Measurements from ENCODE around the gene BDP1. TPM values are rescaled to one million over a fixed set of nuclear protein-coding genes. Genes with fewer than 3 reads are reported as not detected.
"Not testable (repeated sequence)": the region's sequence is repeated elsewhere in the genome, so short reads cannot be mapped to it uniquely, and the experiment has no call there.

Gene BDP1
- total and polyA plus RNA-seq, 2 donors from 2014 or later: 5.1 to 27.6 TPM

DNA sequence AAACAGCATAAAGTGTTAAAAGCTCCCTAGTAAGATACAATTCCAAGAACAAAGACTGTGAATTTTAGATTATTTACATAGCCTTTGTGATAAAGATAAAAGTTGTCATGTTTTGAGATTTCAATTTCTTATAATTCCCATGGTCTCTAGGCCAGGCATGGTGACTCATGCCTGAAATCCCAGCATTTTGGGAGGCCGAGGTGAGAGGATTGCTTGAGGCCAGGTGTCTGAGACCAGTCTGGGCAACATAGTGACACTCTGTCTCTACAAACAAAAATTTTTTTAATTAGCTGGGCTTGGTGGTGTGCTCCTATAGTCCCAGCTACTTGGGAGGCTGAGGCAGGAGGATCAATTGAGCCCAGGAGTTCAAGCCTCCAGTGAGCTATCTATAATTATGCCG is 48.1 kb downstream of the BDP1 start:
- no peak for DNase-seq
- TF ChIP-seq, protein P1, sequence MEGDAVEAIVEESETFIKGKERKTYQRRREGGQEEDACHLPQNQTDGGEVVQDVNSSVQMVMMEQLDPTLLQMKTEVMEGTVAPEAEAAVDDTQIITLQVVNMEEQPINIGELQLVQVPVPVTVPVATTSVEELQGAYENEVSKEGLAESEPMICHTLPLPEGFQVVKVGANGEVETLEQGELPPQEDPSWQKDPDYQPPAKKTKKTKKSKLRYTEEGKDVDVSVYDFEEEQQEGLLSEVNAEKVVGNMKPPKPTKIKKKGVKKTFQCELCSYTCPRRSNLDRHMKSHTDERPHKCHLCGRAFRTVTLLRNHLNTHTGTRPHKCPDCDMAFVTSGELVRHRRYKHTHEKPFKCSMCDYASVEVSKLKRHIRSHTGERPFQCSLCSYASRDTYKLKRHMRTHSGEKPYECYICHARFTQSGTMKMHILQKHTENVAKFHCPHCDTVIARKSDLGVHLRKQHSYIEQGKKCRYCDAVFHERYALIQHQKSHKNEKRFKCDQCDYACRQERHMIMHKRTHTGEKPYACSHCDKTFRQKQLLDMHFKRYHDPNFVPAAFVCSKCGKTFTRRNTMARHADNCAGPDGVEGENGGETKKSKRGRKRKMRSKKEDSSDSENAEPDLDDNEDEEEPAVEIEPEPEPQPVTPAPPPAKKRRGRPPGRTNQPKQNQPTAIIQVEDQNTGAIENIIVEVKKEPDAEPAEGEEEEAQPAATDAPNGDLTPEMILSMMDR (IDR thresholded peaks at IDR 0.05; ENCODE audit: borderline replicate concordance, extremely low read depth, insufficient read depth): no peak
- H3K9me3 ChIP-seq (ENCODE audit: control insufficient read depth in 2 of 3, insufficient read depth in 1 of 3, low read length in 3 of 3): no peaks in the 10 kb centered on the region
- no peaks in the 10 kb centered on the region for H3K27me3 ChIP-seq (ENCODE audit: control insufficient read depth, insufficient read depth, low read length)
- H3K9ac ChIP-seq (ENCODE audit: low read length in 3 of 3): no peak overlapping the region
- FAIRE-seq: no peak
- intact Hi-C loops (cut with DNase I): no loop called here
- H3K4me1 ChIP-seq (ENCODE audit: control insufficient read depth in 2 of 3, insufficient read depth in 2 of 3, low read depth in 1 of 3, low read length in 3 of 3): no peaks in the 10 kb centered on the region
- no peak overlapping the region for H3K27ac ChIP-seq (ENCODE audit: low read depth in 2 of 2, low read length in 2 of 2)
- H3K36me3 ChIP-seq (ENCODE audit: control insufficient read depth in 2 of 3, insufficient read depth in 3 of 3, low read length in 3 of 3): peaks cover 10 to 41% (median 17%) of the 10 kb centered on the region in 3 donors
- no peak overlapping the region for H3K4me3 ChIP-seq (ENCODE audit: low read length in 3 of 3)

GRCh38 chr5:71522151-71522550 is 66.7 kb downstream of the BDP1 start:
- no peak for FAIRE-seq
- no peak overlapping the region for H3K4me3 ChIP-seq (ENCODE audit: low read length in 3 of 3)
- intact Hi-C loops (cut with DNase I): no loop called here
- TF ChIP-seq, protein P1 (IDR thresholded peaks at IDR 0.05; ENCODE audit: borderline replicate concordance, extremely low read depth, insufficient read depth): no peak
- H3K27ac ChIP-seq (ENCODE audit: low read depth in 2 of 2, low read length in 2 of 2): no peak overlapping the region
- no peaks in the 10 kb centered on the region for H3K27me3 ChIP-seq (ENCODE audit: control insufficient read depth, insufficient read depth, low read length)
- no peaks in the 10 kb centered on the region for H3K4me1 ChIP-seq (ENCODE audit: control insufficient read depth in 2 of 3, insufficient read depth in 2 of 3, low read depth in 1 of 3, low read length in 3 of 3)
- no peaks in the 10 kb centered on the region for H3K9me3 ChIP-seq (ENCODE audit: control insufficient read depth in 2 of 3, insufficient read depth in 1 of 3, low read length in 3 of 3)
- DNase-seq: peak in 1 of 5 donors; percentile 0
- H3K36me3 ChIP-seq (ENCODE audit: control insufficient read depth in 2 of 3, insufficient read depth in 3 of 3, low read length in 3 of 3): peaks cover 9 to 28% (median 16%) of the 10 kb centered on the region in 3 donors
- H3K9ac ChIP-seq (ENCODE audit: low read length in 3 of 3): no peak overlapping the region

DNA sequence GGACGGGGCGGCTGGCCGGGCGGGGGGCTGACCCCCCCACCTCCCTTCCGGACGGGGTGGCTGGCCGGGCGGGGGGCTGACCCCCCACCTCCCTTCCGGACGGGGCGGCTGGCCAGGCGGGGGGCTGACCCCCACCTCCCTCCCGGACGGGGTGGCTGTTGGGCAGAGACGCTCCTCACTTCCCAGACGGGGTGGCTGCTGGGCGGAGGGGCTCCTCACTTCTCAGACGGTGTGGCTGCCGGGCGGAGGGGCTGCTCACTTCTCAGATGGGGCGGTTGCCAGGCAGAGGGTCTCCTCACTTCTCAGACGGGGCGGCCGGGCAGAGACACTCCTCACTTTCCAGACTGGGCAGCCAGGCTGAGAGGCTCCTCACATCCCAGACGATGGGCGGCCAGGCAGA is 70.2 kb downstream of the BDP1 start:
- H3K9me3 ChIP-seq (ENCODE audit: control insufficient read depth in 2 of 3, insufficient read depth in 1 of 3, low read length in 3 of 3); H3K27me3 ChIP-seq (ENCODE audit: control insufficient read depth, insufficient read depth, low read length); FAIRE-seq; H3K9ac ChIP-seq (ENCODE audit: low read length in 3 of 3); H3K4me3 ChIP-seq (ENCODE audit: low read length in 3 of 3); H3K4me1 ChIP-seq (ENCODE audit: control insufficient read depth in 2 of 3, insufficient read depth in 2 of 3, low read depth in 1 of 3, low read length in 3 of 3); intact Hi-C loops (cut with DNase I); H3K27ac ChIP-seq (ENCODE audit: low read depth in 2 of 2, low read length in 2 of 2); DNase-seq: not testable (repeated sequence)
- peaks cover 4 to 16% (median 7%) of the 10 kb centered on the region in 3 donors for H3K36me3 ChIP-seq (ENCODE audit: control insufficient read depth in 2 of 3, insufficient read depth in 3 of 3, low read length in 3 of 3)

GRCh38 chr5:71528206-71528605 is 72.8 kb downstream of the BDP1 start:
- intact Hi-C loops (cut with DNase I): no loop called here
- TF ChIP-seq, protein P1 (IDR thresholded peaks at IDR 0.05; ENCODE audit: borderline replicate concordance, extremely low read depth, insufficient read depth): no peak
- H3K27me3 ChIP-seq (ENCODE audit: control insufficient read depth, insufficient read depth, low read length): no peaks in the 10 kb centered on the region
- no peak overlapping the region for H3K4me3 ChIP-seq (ENCODE audit: low read length in 3 of 3)
- H3K4me1 ChIP-seq (ENCODE audit: control insufficient read depth in 2 of 3, insufficient read depth in 2 of 3, low read depth in 1 of 3, low read length in 3 of 3): no peaks in the 10 kb centered on the region
- H3K9ac ChIP-seq (ENCODE audit: low read length in 3 of 3): no peak overlapping the region
- DNase-seq (no peak), FAIRE-seq (no peak)
- peaks cover 0 to 7% (median 3%) of the 10 kb centered on the region in 3 donors for H3K36me3 ChIP-seq (ENCODE audit: control insufficient read depth in 2 of 3, insufficient read depth in 3 of 3, low read length in 3 of 3)
- no peak overlapping the region for H3K27ac ChIP-seq (ENCODE audit: low read depth in 2 of 2, low read length in 2 of 2)
- no peaks in the 10 kb centered on the region for H3K9me3 ChIP-seq (ENCODE audit: control insufficient read depth in 2 of 3, insufficient read depth in 1 of 3, low read length in 3 of 3)
